ENCODE measurements around the gene FAF1.

The FAF1 gene

GRCh38 chr1:50701706-50702317 is 258.3 kb downstream of the FAF1 start:
- TF ChIP-seq, protein P1, sequence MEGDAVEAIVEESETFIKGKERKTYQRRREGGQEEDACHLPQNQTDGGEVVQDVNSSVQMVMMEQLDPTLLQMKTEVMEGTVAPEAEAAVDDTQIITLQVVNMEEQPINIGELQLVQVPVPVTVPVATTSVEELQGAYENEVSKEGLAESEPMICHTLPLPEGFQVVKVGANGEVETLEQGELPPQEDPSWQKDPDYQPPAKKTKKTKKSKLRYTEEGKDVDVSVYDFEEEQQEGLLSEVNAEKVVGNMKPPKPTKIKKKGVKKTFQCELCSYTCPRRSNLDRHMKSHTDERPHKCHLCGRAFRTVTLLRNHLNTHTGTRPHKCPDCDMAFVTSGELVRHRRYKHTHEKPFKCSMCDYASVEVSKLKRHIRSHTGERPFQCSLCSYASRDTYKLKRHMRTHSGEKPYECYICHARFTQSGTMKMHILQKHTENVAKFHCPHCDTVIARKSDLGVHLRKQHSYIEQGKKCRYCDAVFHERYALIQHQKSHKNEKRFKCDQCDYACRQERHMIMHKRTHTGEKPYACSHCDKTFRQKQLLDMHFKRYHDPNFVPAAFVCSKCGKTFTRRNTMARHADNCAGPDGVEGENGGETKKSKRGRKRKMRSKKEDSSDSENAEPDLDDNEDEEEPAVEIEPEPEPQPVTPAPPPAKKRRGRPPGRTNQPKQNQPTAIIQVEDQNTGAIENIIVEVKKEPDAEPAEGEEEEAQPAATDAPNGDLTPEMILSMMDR (conservative IDR thresholded peaks at IDR 0.05; ENCODE audit: low read length) = no peak
- DNase-seq (ENCODE audit: low read depth) = no peak

DNA sequence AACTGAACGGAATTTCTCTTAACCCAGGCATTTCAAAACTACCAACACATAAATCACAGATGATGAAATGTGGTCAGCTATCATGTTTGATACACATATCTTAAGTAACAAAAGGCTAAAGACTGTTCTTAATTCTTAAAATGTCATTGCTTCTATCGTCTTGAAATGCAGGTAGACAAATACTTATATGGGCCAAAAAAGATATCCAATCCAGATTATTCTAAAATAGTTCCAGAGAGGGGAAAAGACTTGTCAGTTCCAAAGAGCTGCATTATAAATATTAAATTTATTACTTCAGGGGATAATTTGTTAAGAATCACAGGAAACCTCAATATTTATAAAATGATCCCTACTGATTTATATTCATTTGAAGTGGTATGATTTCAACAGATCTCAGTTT is 259.4 kb downstream of the FAF1 start:
- no peak for DNase-seq (ENCODE audit: low read depth)
- TF ChIP-seq, protein P1 (conservative IDR thresholded peaks at IDR 0.05; ENCODE audit: low read length) = no peak
- no peak overlapping the region for H3K4me3 ChIP-seq (ENCODE audit: low read length)

More at GRCh38 chr1:50701706-50702317, 258.3 kb downstream of the FAF1 start:
- H3K4me3 ChIP-seq (ENCODE audit: low read length) = no peak overlapping the region

- TF ChIP-seq, protein P1 (conservative IDR thresholded peaks at IDR 0.05; ENCODE audit: low read length) = no peak
- H3K4me3 ChIP-seq (ENCODE audit: low read length) = no peak overlapping the region
- DNase-seq (ENCODE audit: low read depth) = no peak
Measured at GRCh38 chr1:50700214-50700613, 259.9 kb downstream of the FAF1 start.

DNA sequence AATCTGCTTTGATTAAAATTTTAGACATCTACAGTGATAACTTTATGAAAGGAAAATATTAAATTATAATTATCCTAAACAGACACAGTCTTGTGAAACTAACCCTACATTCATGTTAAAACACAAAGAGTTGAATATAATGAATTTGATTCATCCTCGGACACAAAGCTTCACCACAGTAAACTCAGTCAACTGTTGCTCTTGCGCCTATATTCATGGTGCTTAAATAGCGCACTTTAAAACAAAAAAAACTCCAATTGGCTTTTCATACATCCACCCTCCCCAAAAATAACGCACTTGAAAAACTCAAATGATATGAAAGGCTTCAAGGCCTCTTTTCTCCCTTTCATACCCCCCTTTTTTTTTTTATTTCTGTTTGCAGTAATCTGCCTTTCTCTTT is 260.3 kb downstream of the FAF1 start:
- DNase-seq (ENCODE audit: low read depth) = no peak
- TF ChIP-seq, protein P1 (conservative IDR thresholded peaks at IDR 0.05; ENCODE audit: low read length) = no peak
- no peak overlapping the region for H3K4me3 ChIP-seq (ENCODE audit: low read length)

- DNase-seq (ENCODE audit: low read depth) = no peak
- no peak overlapping the region for H3K4me3 ChIP-seq (ENCODE audit: low read length)
- TF ChIP-seq, protein P1 (conservative IDR thresholded peaks at IDR 0.05; ENCODE audit: low read length) = no peak
Measured at GRCh38 chr1:50697440-50698421, 262.3 kb downstream of the FAF1 start.

- TF ChIP-seq, protein P1 (conservative IDR thresholded peaks at IDR 0.05; ENCODE audit: low read length) = no peak
- no peak overlapping the region for H3K4me3 ChIP-seq (ENCODE audit: low read length)
- DNase-seq (ENCODE audit: low read depth) = no peak
Measured at GRCh38 chr1:50693829-50694228, 266.2 kb downstream of the FAF1 start.
